DMS79 treated with DMSO at 0.1 percent for 48 hours (cell line): ENCODE data around the gene SLC8A3.

Experiments
- DNase-seq: peaks from one replicate; lab custom pipeline; 2025; lab: John Stamatoyannopoulos, UW

The SLC8A3 gene

GRCh38 chr14:70022771-70023445, 165.8 kb downstream of the SLC8A3 start:
- DNase-seq, result no peak

- DNase-seq, result no peak
These were observed 167.1 kb downstream of the SLC8A3 start for GRCh38 chr14:70021548-70022220.

- no peak for DNase-seq
These were observed 168.2 kb downstream of the SLC8A3 start for GRCh38 chr14:70020352-70021170.

GRCh38 chr14:70019695-70020094, 169.1 kb downstream of the SLC8A3 start:
- no peak for DNase-seq

GRCh38 chr14:70018713-70019211, 170.0 kb downstream of the SLC8A3 start:
- DNase-seq, result peak; percentile 11

- no peak for DNase-seq
These were observed 170.5 kb downstream of the SLC8A3 start for GRCh38 chr14:70018230-70018629.

GRCh38 chr14:70014406-70015095, 174.2 kb downstream of the SLC8A3 start:
- no peak for DNase-seq

GRCh38 chr14:70013271-70013873, 175.4 kb downstream of the SLC8A3 start:
- DNase-seq, result no peak

- no peak for DNase-seq
These were observed 177.0 kb downstream of the SLC8A3 start for GRCh38 chr14:70011708-70012107.

GRCh38 chr14:70011098-70011497, 177.7 kb downstream of the SLC8A3 start:
- DNase-seq, result peak; percentile 65

GRCh38 chr14:70009961-70010360, 178.8 kb downstream of the SLC8A3 start:
- no peak for DNase-seq

GRCh38 chr14:70008284-70009262, 180.2 kb downstream of the SLC8A3 start:
- DNase-seq, result no peak

GRCh38 chr14:70006699-70007098, 182.1 kb downstream of the SLC8A3 start:
- no peak for DNase-seq

- DNase-seq, result no peak
These were observed 183.4 kb downstream of the SLC8A3 start for GRCh38 chr14:70005281-70005805.

GRCh38 chr14:70004791-70005190, 184.0 kb downstream of the SLC8A3 start:
- DNase-seq, result no peak

GRCh38 chr14:70002589-70003346, 186.0 kb downstream of the SLC8A3 start:
- no peak for DNase-seq

GRCh38 chr14:70000601-70001000, 188.2 kb downstream of the SLC8A3 start:
- no peak for DNase-seq

- no peak for DNase-seq
These were observed 189.5 kb downstream of the SLC8A3 start for GRCh38 chr14:69999261-69999674.

GRCh38 chr14:69997849-69998248, 190.9 kb downstream of the SLC8A3 start:
- no peak for DNase-seq
